Tibial artery (tissue), 4 donors: ENCODE measurements around the gene KIF7.
A peak's percentile ranks its signal among the peaks of the same experiment; 100 is the strongest.
"Not testable (repeated sequence)": the region's sequence is repeated elsewhere in the genome, so short reads cannot be mapped to it uniquely, and the experiment has no call there.

Experiments used
- DNase-seq, 2 donors: peaks; one replicate each; pipeline ENCODE4 v3.0.0-alpha.2; 2019
- H3K27ac ChIP-seq, 2 donors: fragments of 200-600 bp; sonication (generic) in 1 of 2; 1 replicate in 1 of 2; 2 replicates in 1 of 2; pipeline ENCODE4 v1.5.1; 2018 to 2019; ENCODE audit warnings: mild to moderate bottlenecking in 1 of 2
- H3K27me3 ChIP-seq, 2 donors: fragments of 200-600 bp; sonication (generic) in 1 of 2; one replicate each; pipeline versions ENCODE4 v1.5.1 to v1.6.0; 2016 to 2019
- H3K36me3 ChIP-seq, 3 donors: fragments of 200-600 bp; sonication (generic) in 2 of 3; one replicate each; pipeline ENCODE4 v1.5.1; 2016 to 2019; ENCODE audit warnings: mild to moderate bottlenecking in 2 of 3
- H3K4me1 ChIP-seq, 4 donors: fragments of 200-600 bp; sonication (generic) in 2 of 4; 1 replicate in 3 of 4; 2 replicates in 1 of 4; pipeline ENCODE4 v1.5.1; 2016 to 2019
- H3K4me3 ChIP-seq, 2 donors: fragments of 200-600 bp; sonication (generic) in 1 of 2; 1 replicate in 1 of 2; 2 replicates in 1 of 2; pipeline ENCODE4 v1.5.1; 2018 to 2019; ENCODE audit warnings: mild to moderate bottlenecking in 2 of 2
- H3K9me3 ChIP-seq, 3 donors: fragments of 200-600 bp; sonication (generic) in 1 of 3; one replicate each; pipeline ENCODE4 v1.5.1; 2016 to 2019
- intact Hi-C: fragments of 100-400 bp; cut with DNase I; formaldehyde crosslinking; loops from one replicate; pipeline ENCODE4 v1.15.0; 2023; ENCODE audit warnings: low total_unique reads
- TF ChIP-seq, protein P1 (sequence below), 2 experiments: fragments of 200-600 bp in 1 of 2; fragments of 450-650 bp in 1 of 2; IDR thresholded peaks; one replicate each; pipeline ENCODE4 v1.5.1; 2017 to 2019; ENCODE audit warnings: antibody characterized with exemption in 2 of 2, mild to moderate bottlenecking in 1 of 2, moderate library complexity in 1 of 2

KIF7 gene

GRCh38 chr15:89693091-89693490 is 37.8 kb upstream of the KIF7 start:
- Histone ChIP-seq H3K4me1 (peaks cover 0 to 9% (median 5%) of the 10 kb centered on the region in 4 donors), H3K9me3 (no peaks in the 10 kb centered on the region), H3K27me3 (no peaks in the 10 kb centered on the region), H3K27ac (no peak overlapping the region), H3K4me3 (no peak overlapping the region), H3K36me3 (no peaks in the 10 kb centered on the region)
- intact Hi-C loops, result no loop called here
- TF ChIP-seq, protein P1, sequence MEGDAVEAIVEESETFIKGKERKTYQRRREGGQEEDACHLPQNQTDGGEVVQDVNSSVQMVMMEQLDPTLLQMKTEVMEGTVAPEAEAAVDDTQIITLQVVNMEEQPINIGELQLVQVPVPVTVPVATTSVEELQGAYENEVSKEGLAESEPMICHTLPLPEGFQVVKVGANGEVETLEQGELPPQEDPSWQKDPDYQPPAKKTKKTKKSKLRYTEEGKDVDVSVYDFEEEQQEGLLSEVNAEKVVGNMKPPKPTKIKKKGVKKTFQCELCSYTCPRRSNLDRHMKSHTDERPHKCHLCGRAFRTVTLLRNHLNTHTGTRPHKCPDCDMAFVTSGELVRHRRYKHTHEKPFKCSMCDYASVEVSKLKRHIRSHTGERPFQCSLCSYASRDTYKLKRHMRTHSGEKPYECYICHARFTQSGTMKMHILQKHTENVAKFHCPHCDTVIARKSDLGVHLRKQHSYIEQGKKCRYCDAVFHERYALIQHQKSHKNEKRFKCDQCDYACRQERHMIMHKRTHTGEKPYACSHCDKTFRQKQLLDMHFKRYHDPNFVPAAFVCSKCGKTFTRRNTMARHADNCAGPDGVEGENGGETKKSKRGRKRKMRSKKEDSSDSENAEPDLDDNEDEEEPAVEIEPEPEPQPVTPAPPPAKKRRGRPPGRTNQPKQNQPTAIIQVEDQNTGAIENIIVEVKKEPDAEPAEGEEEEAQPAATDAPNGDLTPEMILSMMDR (IDR thresholded peaks at IDR 0.05), result no peak
- no peak for DNase-seq

DNA sequence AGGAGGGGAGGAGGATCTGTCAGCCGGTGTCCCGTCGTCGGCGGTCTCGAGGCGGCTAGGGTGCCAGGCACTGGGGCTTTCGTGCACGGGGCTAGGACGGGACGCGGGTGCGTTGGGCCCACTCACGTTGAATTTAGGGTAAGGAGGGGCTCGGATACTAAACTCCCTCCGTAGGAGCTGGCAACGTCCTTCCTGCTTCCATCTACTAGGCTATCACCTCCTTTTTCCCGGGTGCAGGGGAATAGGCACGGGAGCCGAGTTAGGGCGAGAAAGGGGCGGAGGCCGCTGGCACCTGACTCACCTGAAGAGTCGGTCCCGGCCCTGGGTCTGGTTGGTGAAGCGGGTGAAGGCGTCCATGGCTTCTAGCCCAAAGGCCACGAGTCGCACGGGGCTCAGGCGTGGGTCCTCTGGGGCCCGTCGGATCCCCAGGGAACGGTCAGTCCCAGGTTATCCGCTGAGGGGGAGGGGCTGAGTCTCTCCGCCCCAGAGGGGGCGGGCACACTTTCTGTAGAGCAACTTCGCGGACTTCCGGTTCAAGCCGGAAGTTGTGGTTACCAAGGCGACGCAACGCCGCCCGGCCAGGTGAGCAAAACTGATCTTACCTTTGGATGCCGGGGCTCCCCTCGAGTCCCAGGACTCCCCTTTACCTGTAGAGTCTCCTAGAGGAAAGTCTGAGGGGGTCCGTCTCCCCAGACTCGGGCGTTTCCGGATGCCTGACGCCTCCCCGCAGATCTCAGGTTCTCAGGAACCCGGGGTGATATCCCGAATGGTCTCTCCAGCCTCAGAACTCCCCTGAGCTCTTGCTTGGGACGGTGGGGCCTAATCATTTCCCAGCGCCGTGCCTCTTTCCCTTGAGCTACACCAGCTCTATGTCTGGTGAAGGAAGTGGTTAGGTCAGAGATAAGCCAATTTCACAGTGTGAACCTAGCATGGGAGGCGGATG is 35.3 kb upstream of the KIF7 start, which contains the start of the genes PEX11A and WDR93:
TSS of gene PEX11A (minus strand) at position 479 of the 943 bp plus-strand sequence. CDS start at position 357, 122 bp downstream.
TSS of gene WDR93 (plus strand) at position 536 of the 943 bp plus-strand sequence. CDS start 10,936 bp downstream, outside the sequence.
- no peaks in the 10 kb centered on the region for H3K36me3 ChIP-seq
- no peaks in the 10 kb centered on the region for H3K27me3 ChIP-seq
- no peaks in the 10 kb centered on the region for H3K9me3 ChIP-seq
- intact Hi-C loops, result no loop called here
- H3K4me1 ChIP-seq, result peaks cover 0 to 13% (median 6%) of the 10 kb centered on the region in 4 donors
- TF ChIP-seq, protein P1 (IDR thresholded peaks at IDR 0.05), result no peak
- peak within 1 kb of the TSS; percentile 58 to 88 for H3K4me3 ChIP-seq
- H3K27ac ChIP-seq, result peak within 1 kb of the TSS; percentile 27 to 69
- peak; percentile 73 to 88 for DNase-seq

- DNase-seq, intact Hi-C loops, H3K36me3 ChIP-seq, H3K9me3 ChIP-seq, H3K27me3 ChIP-seq: not testable (repeated sequence)
- Histone ChIP-seq H3K27ac (peak overlapping the region; percentile 27 to 69), H3K4me1 (peaks cover 0 to 13% (median 6%) of the 10 kb centered on the region in 4 donors), H3K4me3 (peak overlapping the region; percentile 58 to 88)
Measured at GRCh38 chr15:89689930-89690275, 34.6 kb upstream of the KIF7 start.

GRCh38 chr15:89686522-89686921 is 31.3 kb upstream of the KIF7 start:
- Histone ChIP-seq H3K4me1 (peaks cover 0 to 16% (median 6%) of the 10 kb centered on the region in 4 donors), H3K4me3 (no peak overlapping the region), H3K27ac (no peak overlapping the region), H3K9me3 (no peaks in the 10 kb centered on the region), H3K36me3 (peaks cover 0 to 20% (median 5%) of the 10 kb centered on the region in 3 donors), H3K27me3 (no peaks in the 10 kb centered on the region)
- intact Hi-C loops, result no loop called here
- TF ChIP-seq, protein P1 (IDR thresholded peaks at IDR 0.05), result no peak
- DNase-seq, result no peak

DNA sequence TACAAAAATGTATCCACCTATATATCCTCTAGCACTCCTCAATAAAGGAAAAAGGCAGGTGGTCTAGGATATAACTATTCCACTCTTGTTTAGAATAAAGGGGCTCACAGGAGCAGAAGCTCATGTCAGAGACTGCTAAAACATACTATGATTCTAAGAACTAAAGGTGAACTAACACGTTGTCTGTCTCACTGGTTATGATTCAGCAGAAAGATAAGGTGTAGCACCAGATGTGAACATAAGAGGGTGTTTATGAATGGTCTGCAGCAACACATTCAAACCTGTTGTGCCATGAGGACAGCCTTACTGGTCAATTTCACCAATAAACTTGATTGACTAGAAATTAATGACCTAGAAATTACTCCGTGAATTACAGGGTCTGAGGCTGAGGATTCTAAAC is 30.7 kb upstream of the KIF7 start:
- H3K27me3 ChIP-seq, result no peaks in the 10 kb centered on the region
- TF ChIP-seq, protein P1 (IDR thresholded peaks at IDR 0.05), result no peak
- peaks cover 0 to 22% (median 7%) of the 10 kb centered on the region in 4 donors for H3K4me1 ChIP-seq
- no peak overlapping the region for H3K4me3 ChIP-seq
- intact Hi-C loops, result no loop called here
- peaks cover 0 to 20% (median 5%) of the 10 kb centered on the region in 3 donors for H3K36me3 ChIP-seq
- H3K27ac ChIP-seq, result no peak overlapping the region
- no peaks in the 10 kb centered on the region for H3K9me3 ChIP-seq
- DNase-seq, result no peak

GRCh38 chr15:89681146-89681545 is 25.9 kb upstream of the KIF7 start:
- Histone ChIP-seq H3K9me3 (no peaks in the 10 kb centered on the region), H3K4me1 (peaks cover 0 to 28% (median 9%) of the 10 kb centered on the region in 4 donors), H3K4me3 (no peak overlapping the region), H3K27ac (no peak overlapping the region), H3K27me3 (no peaks in the 10 kb centered on the region), H3K36me3 (peaks cover 0 to 20% (median 5%) of the 10 kb centered on the region in 3 donors)
- DNase-seq, result no peak
- TF ChIP-seq, protein P1 (IDR thresholded peaks at IDR 0.05), result no peak
- intact Hi-C loops, result no loop called here
